GM18505 (cell line): ENCODE measurements around the gene WDR93.
"Not testable (repeated sequence)": the region's sequence is repeated elsewhere in the genome, so short reads cannot be mapped to it uniquely, and the experiment has no call there.

Source experiments
- ATAC-seq: cut with Tn5 transposase; IDR thresholded peaks from one replicate; pipeline ENCODE4 v1.9.1; 2021; ENCODE audit not compliant: unreplicated experiment
- POLR2A ChIP-seq: IDR thresholded peaks from 4 replicates; pipeline ENCODE4 v1.6.1; 2011; ENCODE audit warnings: borderline replicate concordance; ENCODE audit not compliant: insufficient read depth, insufficient read length; ENCODE audit errors: extremely low read depth

WDR93 gene

DNA sequence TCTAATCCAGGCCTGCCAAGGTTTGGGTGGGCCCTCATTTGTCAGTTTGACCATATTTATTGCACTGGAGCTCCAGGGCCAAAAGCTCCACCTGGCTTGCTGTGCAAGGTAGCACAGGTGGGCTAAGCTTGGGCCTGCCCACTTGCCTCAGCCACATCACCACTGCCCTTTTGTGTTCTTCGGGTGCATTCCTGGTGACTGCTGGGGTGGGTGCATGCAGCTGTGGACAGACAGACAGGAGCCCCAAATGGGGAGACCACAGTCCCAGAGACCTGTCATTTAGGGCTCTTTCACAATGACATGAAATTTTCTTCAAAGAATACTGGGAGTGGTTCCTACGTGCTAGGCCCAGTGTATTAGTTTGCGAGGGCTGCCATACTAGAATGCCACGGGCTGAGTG is 88.2 kb downstream of the WDR93 start:
- ATAC-seq, result no peak
- no peak for TF ChIP-seq POLR2A

DNA sequence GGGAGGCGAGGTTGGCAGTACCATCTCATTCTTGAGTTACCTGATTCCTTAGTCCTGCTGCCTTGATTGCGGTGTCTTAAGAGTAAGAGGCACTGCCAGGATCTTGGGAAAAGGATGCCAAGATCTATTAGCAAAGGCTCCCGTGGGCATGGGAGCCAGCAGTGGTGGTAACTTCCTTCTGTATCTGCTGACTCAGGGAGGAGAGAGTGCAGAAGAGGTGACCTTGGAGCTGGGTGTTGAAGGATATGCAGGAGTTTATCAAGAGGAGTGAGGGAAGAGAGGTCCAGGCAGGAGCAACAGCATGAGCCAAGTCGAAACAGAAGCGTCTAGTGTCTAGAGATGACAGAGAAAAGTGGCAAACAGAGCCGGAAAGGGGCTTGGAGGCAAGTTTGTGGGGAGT is 90.0 kb downstream of the WDR93 start:
- ATAC-seq, result no peak
- no peak for TF ChIP-seq POLR2A

DNA sequence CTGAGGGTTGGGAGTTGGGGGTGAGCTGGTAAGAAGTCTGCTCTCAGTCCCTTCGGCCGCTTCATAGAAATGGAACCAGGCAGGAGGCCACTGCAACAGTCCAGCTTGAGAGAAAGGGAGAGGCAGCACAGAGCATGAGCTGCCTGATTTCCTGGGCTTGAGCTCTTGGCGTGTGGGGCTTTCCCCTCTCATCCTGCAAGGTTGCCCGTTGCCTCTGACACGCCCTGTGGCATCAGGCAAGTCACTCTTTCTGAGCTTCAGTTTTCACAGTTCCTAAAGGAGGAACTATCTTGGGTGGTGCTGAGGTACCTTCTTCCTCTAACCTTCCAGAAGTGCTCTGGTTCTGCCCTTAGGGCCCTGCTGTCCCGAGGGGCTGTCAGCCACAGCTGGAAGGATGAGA is 90.4 kb downstream of the WDR93 start:
- TF ChIP-seq POLR2A, result no peak
- ATAC-seq, result no peak

DNA sequence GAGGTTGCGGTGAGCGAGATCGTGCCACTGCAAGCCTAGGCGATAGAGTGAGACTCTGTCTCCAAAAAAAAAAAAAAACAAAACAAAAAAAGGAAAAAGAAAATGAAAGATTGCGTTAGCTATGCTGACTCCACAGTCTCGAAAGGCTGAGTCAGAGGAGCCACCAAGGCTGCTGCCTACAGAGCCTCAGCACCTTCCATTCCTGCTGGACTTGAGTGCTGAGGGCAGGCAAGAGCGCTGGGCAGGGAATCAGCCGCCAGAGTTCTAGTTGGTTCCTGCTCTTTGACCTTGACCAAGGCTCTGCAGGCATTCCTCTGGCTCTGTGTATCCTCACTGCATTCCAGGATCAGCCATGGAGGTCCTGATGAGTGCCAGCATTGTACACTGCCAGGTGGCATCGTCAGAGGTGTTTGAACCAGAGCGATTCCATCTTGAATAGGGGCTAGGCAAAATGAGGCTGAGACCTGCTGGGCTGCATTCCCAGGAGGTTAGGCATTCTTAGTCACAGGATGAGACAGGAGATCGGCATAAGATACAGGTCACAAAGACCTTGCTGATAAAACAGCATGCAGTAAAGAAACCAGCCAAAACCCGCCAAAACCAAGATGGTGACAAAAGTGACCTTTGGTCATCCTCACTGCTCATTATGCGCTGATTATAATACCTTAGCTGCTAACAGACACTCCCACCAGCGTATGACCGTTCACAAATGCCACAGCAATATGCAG is 91.4 kb downstream of the WDR93 start:
- ATAC-seq, result no peak
- TF ChIP-seq POLR2A, result no peak

DNA sequence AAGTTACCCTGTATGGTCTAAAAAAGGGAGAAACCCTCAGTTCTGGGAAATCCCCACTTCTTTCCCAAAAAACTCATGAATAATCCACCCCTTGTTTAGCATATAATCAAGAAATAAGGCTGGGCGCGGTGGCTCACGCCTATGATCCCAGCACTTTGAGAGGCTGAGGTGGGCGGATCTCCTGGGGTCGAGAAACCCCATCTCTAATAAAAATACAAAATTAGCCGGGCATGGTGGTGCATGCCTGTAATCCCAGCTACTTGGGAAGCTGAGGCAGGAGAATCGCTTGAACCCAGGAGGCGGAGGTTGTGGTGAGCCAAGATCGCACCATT is 92.0 kb downstream of the WDR93 start:
- ATAC-seq, result not testable (repeated sequence)

DNA sequence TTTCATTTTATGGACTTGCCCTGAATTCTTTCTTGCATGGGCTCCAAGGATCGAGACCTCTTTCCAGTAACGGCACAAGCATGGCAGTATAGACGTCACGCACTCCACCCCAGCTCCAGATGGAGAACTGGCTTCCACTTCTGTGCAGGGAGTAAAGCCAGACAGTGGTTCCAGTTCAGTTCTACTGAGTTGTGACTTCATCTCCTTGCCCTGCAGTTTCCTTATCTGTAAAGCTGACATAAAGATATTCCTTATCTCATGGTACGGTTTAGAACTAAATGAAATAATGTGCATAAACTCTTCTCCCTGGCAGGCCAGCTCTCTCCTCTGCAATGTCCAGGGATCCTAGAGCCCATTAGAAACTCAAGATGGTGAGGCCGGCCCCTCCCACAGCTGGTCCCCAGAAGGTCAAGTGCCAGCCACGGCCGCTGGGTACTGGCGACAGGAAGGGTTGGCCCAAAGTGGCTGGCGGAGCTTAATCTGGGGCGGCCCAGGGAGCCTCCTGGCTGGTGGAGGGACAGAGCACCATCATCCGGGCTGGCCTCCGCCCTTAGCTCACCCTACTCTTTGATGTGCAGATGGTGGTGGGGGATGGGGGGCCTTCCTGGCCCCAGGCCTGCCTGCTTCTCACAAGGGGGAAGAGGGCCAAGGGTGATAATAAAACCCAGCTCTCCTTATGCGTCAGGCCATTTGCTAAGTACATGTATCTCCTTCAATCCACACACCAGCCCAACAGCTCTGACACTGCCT is 92.7 kb downstream of the WDR93 start:
- no peak for ATAC-seq
- TF ChIP-seq POLR2A, result no peak

DNA sequence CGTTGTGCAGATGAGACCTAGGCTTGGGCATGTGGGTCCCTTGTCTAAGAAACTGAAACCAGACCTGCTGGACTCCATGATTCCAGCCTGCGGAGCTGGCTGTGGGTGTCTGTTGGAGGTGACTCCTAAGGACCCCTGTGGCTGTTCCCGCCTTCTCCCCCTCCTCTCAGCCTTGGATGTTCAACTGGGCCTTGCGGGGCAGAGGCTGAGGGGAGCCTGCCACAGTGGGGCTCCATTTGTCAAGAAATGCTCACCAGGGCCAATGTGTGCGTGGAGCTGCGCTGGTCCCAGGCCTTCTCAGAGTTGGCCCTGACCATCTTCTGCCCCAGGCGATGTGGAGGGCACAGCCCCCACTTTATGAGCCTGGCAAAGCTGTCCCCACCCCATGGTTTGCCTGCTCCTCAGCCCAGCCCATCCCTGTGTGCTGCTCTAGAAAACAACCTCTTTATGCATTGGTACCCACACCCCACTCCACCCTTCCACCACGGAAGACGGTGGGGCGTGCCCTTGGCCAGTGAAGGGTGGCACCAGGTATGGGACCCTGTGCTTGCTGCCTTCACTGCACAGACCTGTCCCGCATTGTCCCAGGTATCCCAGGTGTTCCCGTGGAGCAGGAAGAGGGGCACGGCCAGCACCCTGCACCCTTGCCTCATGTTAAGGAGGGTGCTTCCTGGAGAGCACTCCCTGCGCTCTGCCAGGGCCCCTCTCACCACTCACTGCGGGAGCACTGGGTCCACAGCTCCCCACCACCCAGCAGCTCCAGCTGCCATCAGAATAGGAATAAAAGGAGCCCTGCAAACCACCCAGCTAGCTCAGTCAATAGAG is 93.5 kb downstream of the WDR93 start:
- no peak for TF ChIP-seq POLR2A
- no peak for ATAC-seq

DNA sequence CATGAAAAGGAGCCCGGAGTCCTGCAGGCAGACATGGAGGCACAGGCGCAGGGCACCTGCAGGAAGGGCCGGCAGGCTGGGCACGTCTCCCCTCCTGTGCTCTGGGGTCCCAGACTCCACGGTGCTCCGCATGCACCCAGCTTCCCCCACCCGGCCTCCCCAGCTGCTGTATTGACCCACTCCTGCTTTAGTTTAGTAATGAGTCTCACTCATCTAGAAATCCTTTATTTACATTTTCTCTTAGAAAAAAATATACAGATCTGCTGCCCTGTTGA is 94.0 kb downstream of the WDR93 start:
- ATAC-seq, result no peak
- no peak for TF ChIP-seq POLR2A

DNA sequence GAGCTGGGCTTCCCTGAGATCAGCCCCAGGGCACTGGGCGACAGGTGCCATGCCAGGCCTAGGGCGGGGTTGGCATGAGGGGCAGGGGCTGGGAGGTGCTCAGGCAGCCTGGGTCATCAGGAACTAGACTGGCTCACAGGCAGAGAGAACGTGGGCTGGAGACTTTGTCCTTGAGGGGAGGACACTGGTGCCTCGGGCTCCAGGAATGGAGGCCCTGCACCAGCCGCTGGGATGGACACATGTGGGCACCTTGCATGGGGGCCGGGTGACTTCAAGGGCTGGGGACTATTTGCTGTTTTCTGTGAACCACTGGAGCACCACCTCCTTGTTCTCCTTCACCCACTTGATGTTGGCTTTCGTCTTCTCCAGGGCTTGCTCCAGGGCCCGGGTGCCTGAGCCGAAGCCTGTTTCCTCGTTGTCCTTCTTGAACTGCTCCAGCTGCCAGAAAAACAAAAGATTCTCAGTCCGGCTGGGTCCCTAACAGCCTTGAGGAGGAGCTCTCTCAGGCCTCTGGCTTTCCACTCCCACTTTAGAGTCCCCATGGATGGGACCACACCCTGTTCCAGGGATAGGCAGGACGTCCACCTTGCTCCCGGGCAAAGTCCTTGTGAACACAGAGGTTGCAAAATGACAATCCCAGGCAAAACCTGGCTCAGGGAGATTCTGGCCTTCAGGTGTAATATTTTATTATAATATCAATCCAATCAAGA is 94.6 kb downstream of the WDR93 start:
- no peak for TF ChIP-seq POLR2A
- ATAC-seq, result no peak

DNA sequence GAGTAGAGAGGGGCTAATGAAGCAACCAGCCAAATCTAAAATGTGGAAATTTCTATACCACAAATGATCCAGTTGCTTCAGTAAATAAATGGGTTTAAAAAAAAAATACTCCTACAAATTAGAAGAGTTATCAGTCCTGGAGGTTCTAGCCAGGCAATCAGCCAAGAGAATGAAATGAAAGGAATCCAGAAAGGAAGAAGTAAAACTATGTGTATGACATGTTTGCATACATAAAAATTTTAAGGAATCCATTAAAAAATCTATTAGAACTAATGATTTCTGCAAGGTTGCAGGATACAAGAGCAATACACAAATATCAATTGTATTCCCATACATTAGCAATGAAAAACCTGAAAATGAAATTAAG is 95.1 kb downstream of the WDR93 start:
- TF ChIP-seq POLR2A, result no peak
- no peak for ATAC-seq

DNA sequence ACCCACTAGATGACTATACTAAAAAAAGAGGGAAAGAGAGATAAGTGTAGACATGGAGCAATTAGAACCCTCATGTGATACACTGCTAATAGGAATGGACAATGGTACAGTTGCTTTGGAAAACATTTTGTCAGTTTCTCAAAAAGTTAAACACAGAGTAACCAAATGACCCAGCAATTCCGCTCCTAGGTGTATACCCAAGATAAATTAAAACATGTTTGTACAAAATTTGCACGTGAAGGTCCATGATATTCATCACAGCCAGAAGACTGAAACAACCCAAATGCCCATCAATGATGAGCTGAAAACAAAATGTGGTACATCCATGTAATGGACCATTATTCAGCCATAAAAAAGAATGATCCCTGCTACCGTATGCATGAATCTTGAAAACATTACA is 97.3 kb downstream of the WDR93 start:
- no peak for ATAC-seq
- no peak for TF ChIP-seq POLR2A

DNA sequence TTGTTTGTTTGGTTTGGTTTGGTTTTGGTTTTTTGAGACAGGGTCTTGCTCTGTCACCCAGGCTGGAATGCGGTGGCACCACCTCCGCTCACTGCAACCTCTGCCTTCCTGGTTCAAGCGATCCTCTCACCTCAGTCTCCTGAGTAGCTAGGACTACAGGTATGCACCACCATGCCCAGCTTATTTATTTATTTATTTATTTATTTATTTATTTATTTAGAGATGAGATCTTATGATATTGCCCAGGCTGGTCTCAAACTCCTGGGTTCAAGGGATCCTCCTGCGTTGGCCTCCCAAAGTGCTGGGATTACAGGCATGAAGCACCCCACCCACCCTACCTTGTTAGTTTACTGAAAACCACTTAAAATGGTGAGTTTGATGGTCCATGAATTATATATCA is 98.0 kb downstream of the WDR93 start:
- ATAC-seq, result not testable (repeated sequence)

DNA sequence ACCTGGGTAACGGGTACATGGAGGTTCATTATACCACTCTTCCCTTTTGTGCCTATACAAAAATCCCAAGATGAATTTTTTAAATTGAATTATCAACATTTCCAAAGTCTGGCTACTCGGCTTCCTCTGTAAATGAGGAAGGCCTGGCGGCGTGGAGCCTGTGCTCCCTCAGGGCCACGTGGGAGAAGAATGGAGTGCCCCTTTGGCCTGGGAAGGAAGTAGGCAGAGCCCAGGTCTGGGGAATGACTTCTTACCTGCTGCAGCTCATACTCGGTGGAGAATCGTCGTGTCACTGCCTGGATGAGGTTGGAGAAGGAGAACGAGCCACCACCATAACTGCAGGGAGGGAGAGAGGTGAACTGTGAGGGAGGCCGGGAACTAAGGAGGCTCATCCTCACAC is 99.6 kb downstream of the WDR93 start:
- ATAC-seq, result no peak
- no peak for TF ChIP-seq POLR2A

DNA sequence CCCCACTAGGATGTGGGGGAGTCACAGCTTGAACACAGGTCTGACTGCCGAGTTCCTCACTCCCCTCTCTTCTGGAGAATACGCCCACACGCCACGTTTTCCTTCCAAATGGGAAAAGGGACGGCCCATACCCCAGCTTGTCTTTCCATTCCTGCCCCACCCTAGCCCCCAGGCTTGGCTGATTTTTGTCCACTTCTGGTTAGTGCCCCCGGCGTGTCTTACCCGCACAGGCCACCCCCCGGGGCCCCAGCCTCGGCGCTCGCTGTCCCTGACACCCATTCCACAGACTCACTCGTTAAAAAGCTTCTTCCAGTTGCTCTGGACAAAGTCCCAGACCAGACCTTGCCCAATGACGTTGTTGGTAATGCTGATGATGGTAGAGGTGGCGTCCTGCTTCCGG is 100.0 kb downstream of the WDR93 start:
- no peak for TF ChIP-seq POLR2A
- ATAC-seq, result no peak
